Measurements from ENCODE around the gene GLCE. TPM values are rescaled to one million over a fixed set of nuclear protein-coding genes. Genes with fewer than 3 reads are reported as not detected.
"Not testable (repeated sequence)": the region's sequence is repeated elsewhere in the genome, so short reads cannot be mapped to it uniquely, and the experiment has no call there.

GLCE gene
- total and polyA plus RNA-seq, 10 of the 15 experiments (the other 5 are each of a cell fraction or from before 2014, with no cell fraction given) = 2.1 to 11.9 (median 2.9) TPM

- no peak for TF ChIP-seq TBL1XR1 (IDR thresholded peaks at IDR 0.05; ENCODE audit: low read depth, low read length)
- no peak for TF ChIP-seq RCOR1 (conservative IDR thresholded peaks at IDR 0.05; ENCODE audit: low read depth, low read length)
- TF ChIP-seq BRCA1 (IDR thresholded peaks at IDR 0.05; ENCODE audit: low read depth, low read length) = no peak
- no peak for TF ChIP-seq SUZ12 (IDR thresholded peaks at IDR 0.05; ENCODE audit: unreplicated experiment)
- no peak for TF ChIP-seq NBN (IDR thresholded peaks at IDR 0.05)
- no peak for TF ChIP-seq ZNF24 (IDR thresholded peaks at IDR 0.05)
- no peak for TF ChIP-seq SMAD1 (IDR thresholded peaks at IDR 0.05; ENCODE audit: low read depth, partially characterized antibody)
- TF ChIP-seq ATF7 (IDR thresholded peaks at IDR 0.05; ENCODE audit: low read depth) = no peak
- no peak for TF ChIP-seq ESRRA (IDR thresholded peaks at IDR 0.05; ENCODE audit: low read length)
- no peak for TF ChIP-seq ZNF592 (IDR thresholded peaks at IDR 0.05)
- Histone ChIP-seq H3K9me3 (replicated peaks; ENCODE audit: control insufficient read depth, insufficient read depth, low read length) (no peaks in the 10 kb centered on the region), H2AFZ (ENCODE audit: control insufficient read depth, low read depth, low read length) (no peak overlapping the region), H3K79me2 (ENCODE audit: control insufficient read depth, insufficient read depth, low read length) (no peaks in the 10 kb centered on the region), H3K9ac (ENCODE audit: control insufficient read depth, insufficient read depth, low read length) (no peak overlapping the region), H4K20me1 (ENCODE audit: control insufficient read depth, insufficient read depth) (no peaks in the 10 kb centered on the region), H3K27me3 (replicated peaks in 1 of 2; ENCODE audit: control insufficient read depth in 2 of 2, insufficient read depth in 2 of 2, low read length in 1 of 2) (peaks cover 5 to 11% of the 10 kb centered on the region in 2 experiments), H3K4me1 (ENCODE audit: control insufficient read depth, insufficient read depth, low read length) (no peaks in the 10 kb centered on the region), H3K4me2 (ENCODE audit: control insufficient read depth, insufficient read depth) (no peak overlapping the region), H3K36me3 (ENCODE audit: control insufficient read depth in 2 of 2, insufficient read depth in 2 of 2, low read length in 1 of 2) (no peaks in the 10 kb centered on the region), H3K27ac (ENCODE audit: control insufficient read depth, insufficient read depth) (no peak overlapping the region), H3K4me3 (no peak overlapping the region)
- in situ Hi-C loops (cut with MboI) (no loop called here), intact Hi-C loops (cut with micrococcal nuclease; ENCODE audit: unreplicated experiment) (no loop called here)
- no TSS peak for BruUV-seq (replicated peaks)
- ChIA-PET RAD21 (ENCODE audit: unreplicated experiment) (interaction anchor here (1.2 kb wide), 1 partner anchor 11 kb away, joined by 3 read pairs; no protein-coding TSS in a partner anchor), POLR2A (no interaction called here), CTCF (no interaction called here), SMC1A (ENCODE audit: uncharacterized antibody, unreplicated experiment) (no interaction called here)
- no peak for FAIRE-seq
- ATAC-seq = no peak
- WGBS (ENCODE audit: insufficient coverage, insufficient replicate concordance, low lambda C conversion rate, missing lambda C conversion rate) = 50% methylated on average over 9 of the region's 9 CpGs
- DNase-seq (ENCODE audit: low read depth, low spot score) = no peak
Observed at GRCh38 chr15:69299943-69300588, 139.6 kb downstream of the GLCE start.

GRCh38 chr15:69301101-69301500, 140.7 kb downstream of the GLCE start:
- WGBS (ENCODE audit: insufficient coverage, insufficient replicate concordance, low lambda C conversion rate, missing lambda C conversion rate) = 32% methylated on average over 8 of the region's 8 CpGs
- RAD21 ChIA-PET (ENCODE audit: unreplicated experiment); H2AFZ ChIP-seq (ENCODE audit: control insufficient read depth, low read depth, low read length); H3K36me3 ChIP-seq (ENCODE audit: control insufficient read depth in 2 of 2, insufficient read depth in 2 of 2, low read length in 1 of 2); ATAC-seq; H3K9ac ChIP-seq (ENCODE audit: control insufficient read depth, insufficient read depth, low read length); H3K79me2 ChIP-seq (ENCODE audit: control insufficient read depth, insufficient read depth, low read length); H3K27ac ChIP-seq (ENCODE audit: control insufficient read depth, insufficient read depth); SMC1A ChIA-PET (ENCODE audit: uncharacterized antibody, unreplicated experiment); in situ Hi-C loops (cut with MboI); intact Hi-C loops (cut with micrococcal nuclease; ENCODE audit: unreplicated experiment); H3K4me3 ChIP-seq; H4K20me1 ChIP-seq (ENCODE audit: control insufficient read depth, insufficient read depth); BruUV-seq (replicated peaks); H3K4me2 ChIP-seq (ENCODE audit: control insufficient read depth, insufficient read depth); POLR2A ChIA-PET; CTCF ChIA-PET; DNase-seq (ENCODE audit: low read depth, low spot score); FAIRE-seq; H3K4me1 ChIP-seq (ENCODE audit: control insufficient read depth, insufficient read depth, low read length); H3K9me3 ChIP-seq (replicated peaks; ENCODE audit: control insufficient read depth, insufficient read depth, low read length): not testable (repeated sequence)
- peaks cover 5 to 11% of the 10 kb centered on the region in 2 experiments for H3K27me3 ChIP-seq (replicated peaks in 1 of 2; ENCODE audit: control insufficient read depth in 2 of 2, insufficient read depth in 2 of 2, low read length in 1 of 2)

Data from GM12878 (cell line).